H9 (cell line): Measurements from ENCODE around the gene PRR11. TPM values are rescaled to one million over a fixed set of nuclear protein-coding genes. Genes with fewer than 3 reads are reported as not detected.

Experiments used
- DNase-seq: peaks from one replicate; pipeline ENCODE4 v3.0.0-alpha.2; 2017
- H2AFZ ChIP-seq: one replicate; pipeline ENCODE4 v1.6.1; 2013; ENCODE audit warnings: mild to moderate bottlenecking, low read length, control low read depth, moderate library complexity
- H2AK5ac ChIP-seq: 2 replicates; pipeline ENCODE4 v1.6.1; 2013; ENCODE audit warnings: low read length, control low read depth, mixed read lengths; ENCODE audit not compliant: insufficient read length
- H2BK120ac ChIP-seq: one replicate; pipeline ENCODE4 v1.6.1; 2013; ENCODE audit warnings: low read depth, mild to moderate bottlenecking, low read length, control low read depth, inconsistent platforms; ENCODE audit not compliant: poor library complexity, severe bottlenecking
- H2BK12ac ChIP-seq: 2 replicates; pipeline ENCODE4 v1.6.1; 2013; ENCODE audit warnings: low read length, control low read depth, mixed read lengths, low read depth; ENCODE audit not compliant: insufficient read length
- H2BK15ac ChIP-seq: 2 replicates; pipeline ENCODE4 v1.6.1; 2013; ENCODE audit warnings: low read depth, low read length, control low read depth
- H2BK20ac ChIP-seq: one replicate; pipeline ENCODE4 v1.6.1; 2013; ENCODE audit warnings: low read depth, mild to moderate bottlenecking, low read length, control low read depth, inconsistent platforms; ENCODE audit not compliant: poor library complexity, severe bottlenecking
- H2BK5ac ChIP-seq: 2 replicates; pipeline ENCODE4 v1.6.1; 2013; ENCODE audit warnings: low read length, control low read depth, mixed read lengths; ENCODE audit not compliant: insufficient read length
- H3K14ac ChIP-seq: 2 replicates; pipeline ENCODE4 v1.6.1; 2013; ENCODE audit warnings: low read length, control low read depth; ENCODE audit not compliant: insufficient read depth
- H3K18ac ChIP-seq: 2 replicates; pipeline ENCODE4 v1.6.1; 2013; ENCODE audit warnings: low read depth, mild to moderate bottlenecking, mixed read lengths, low read length, control low read depth; ENCODE audit not compliant: insufficient read length
- H3K23ac ChIP-seq: 2 replicates; pipeline ENCODE4 v1.6.1; 2013; ENCODE audit warnings: low read length, control low read depth, mixed read lengths, low read depth; ENCODE audit not compliant: insufficient read length
- H3K23me2 ChIP-seq: 2 replicates; pipeline ENCODE4 v1.6.1; 2013; ENCODE audit warnings: low read depth, mild to moderate bottlenecking, mixed read lengths, low read length, control low read depth; ENCODE audit not compliant: insufficient read length, poor library complexity, severe bottlenecking
- H3K27ac ChIP-seq: 2 replicates; pipeline ENCODE4 v1.5.1; 2013; ENCODE audit warnings: low read length, control low read depth, mixed read lengths, low read depth; ENCODE audit not compliant: insufficient read length
- H3K27me3 ChIP-seq: 2 replicates; pipeline ENCODE4 v1.6.1; 2013; ENCODE audit warnings: low read length, control low read depth, inconsistent platforms; ENCODE audit not compliant: insufficient read depth
- H3K4ac ChIP-seq: 2 replicates; pipeline ENCODE4 v1.6.1; 2013; ENCODE audit warnings: low read depth, mild to moderate bottlenecking, control low read depth, inconsistent platforms, low read length, moderate library complexity
- H3K4me1 ChIP-seq: 2 replicates; pipeline ENCODE4 v1.6.1; 2013; ENCODE audit warnings: low read length, control low read depth, inconsistent platforms; ENCODE audit not compliant: insufficient read depth
- H3K4me2 ChIP-seq: 2 replicates; pipeline ENCODE4 v1.6.1; 2013; ENCODE audit warnings: low read length, control low read depth, mixed read lengths; ENCODE audit not compliant: insufficient read length, insufficient read depth
- H3K56ac ChIP-seq: 2 replicates; pipeline ENCODE4 v1.6.1; 2013; ENCODE audit warnings: low read depth, mild to moderate bottlenecking, mixed read lengths, low read length, control low read depth; ENCODE audit not compliant: insufficient read length
- H3K79me1 ChIP-seq: 2 replicates; pipeline ENCODE4 v1.6.1; 2013; ENCODE audit warnings: low read depth, mild to moderate bottlenecking, moderate library complexity, low read length, control low read depth, inconsistent platforms; ENCODE audit not compliant: insufficient read depth, poor library complexity, severe bottlenecking
- H3K79me2 ChIP-seq: 2 replicates; pipeline ENCODE4 v1.6.1; 2013; ENCODE audit warnings: low read length, control low read depth, inconsistent platforms; ENCODE audit not compliant: insufficient read depth
- H3K9ac ChIP-seq: 2 replicates; pipeline ENCODE4 v1.6.1; 2013; ENCODE audit warnings: low read length, control low read depth, mixed read lengths; ENCODE audit not compliant: insufficient read length; ENCODE audit errors: extremely low read depth
- H3K9me3 ChIP-seq: one replicate; pipeline ENCODE4 v1.6.1; 2013; ENCODE audit warnings: low read depth, low read length, inconsistent platforms; ENCODE audit not compliant: control insufficient read depth
- H3T11ph ChIP-seq: one replicate; pipeline ENCODE4 v1.6.1; 2013; ENCODE audit warnings: mild to moderate bottlenecking, low read length, control low read depth, inconsistent platforms
- H4K20me1 ChIP-seq: one replicate; pipeline ENCODE4 v1.6.1; 2013; ENCODE audit not compliant: control insufficient read depth, insufficient read length, insufficient read depth
- H4K5ac ChIP-seq: 2 replicates; pipeline ENCODE4 v1.6.1; 2013; ENCODE audit warnings: low read depth, mild to moderate bottlenecking, mixed read lengths, low read length, control low read depth; ENCODE audit not compliant: insufficient read length
- H4K8ac ChIP-seq: replicated peaks from 2 replicates; pipeline ENCODE4 v1.6.1; 2013; ENCODE audit warnings: low read length, control low read depth, mixed read lengths, low read depth; ENCODE audit not compliant: insufficient read length
- H4K91ac ChIP-seq: 2 replicates; pipeline ENCODE4 v1.6.1; 2013; ENCODE audit warnings: low read depth, mild to moderate bottlenecking, moderate library complexity, mixed read lengths, low read length, control low read depth; ENCODE audit not compliant: insufficient read length
- H3K27ac Mint-ChIP-seq, 3 experiments: 2 replicates in 2 of 3; 3 replicates in 1 of 3; pipeline ENCODE4 v1.8.0; 2020 to 2021; ENCODE audit warnings: mixed read lengths in 3 of 3, mild to moderate bottlenecking in 1 of 3, moderate library complexity in 1 of 3
- H3K27me3 Mint-ChIP-seq: 2 replicates; pipeline ENCODE4 v1.8.0; 2021; ENCODE audit warnings: low read depth, mild to moderate bottlenecking, moderate library complexity, mixed read lengths
- H3K36me3 Mint-ChIP-seq, 3 experiments: 2 replicates in 2 of 3; 3 replicates in 1 of 3; pipeline ENCODE4 v1.8.0; 2020 to 2021; ENCODE audit warnings: low read depth in 3 of 3, mixed read lengths in 3 of 3; ENCODE audit not compliant: insufficient read depth in 1 of 3
- H3K4me1 Mint-ChIP-seq, 2 experiments: 2 replicates each; pipeline ENCODE4 v1.8.0; 2020; ENCODE audit warnings: mixed read lengths in 2 of 2
- H3K4me3 Mint-ChIP-seq, 2 experiments: 2 replicates in 1 of 2; 3 replicates in 1 of 2; pipeline ENCODE4 v1.8.0; 2020 to 2021; ENCODE audit warnings: mild to moderate bottlenecking in 2 of 2, mixed read lengths in 2 of 2, moderate library complexity in 1 of 2
- H3K9me3 Mint-ChIP-seq, 2 experiments: 2 replicates in 1 of 2; 3 replicates in 1 of 2; pipeline ENCODE4 v1.8.0; 2020; ENCODE audit warnings: mild to moderate bottlenecking in 2 of 2, mixed read lengths in 2 of 2, moderate library complexity in 1 of 2
- CTCF ChIP-seq: fragments of 200-600 bp; sonication (generic); conservative IDR thresholded peaks from 3 replicates; pipeline ENCODE4 v1.8.0; 2021; ENCODE audit warnings: antibody characterized with exemption, mild to moderate bottlenecking
- whole genome bisulfite sequencing: extraction: QIAGEN DNeasy Blood & Tissue Kit; methylation state at CpG from one replicate; pipeline ENCODE4 v1.1.7; 2013; ENCODE audit warnings: missing lambda C conversion rate, low lambda C conversion rate, mixed read lengths; ENCODE audit not compliant: insufficient read length; ENCODE audit errors: extremely low coverage; 5-methylcytosine and 5-hydroxymethylcytosine counted together
- total RNA-seq: library from RNA; stranded (reverse); gene quantifications from 2 replicates; pipeline ENCODE4 v1.2.1, GENCODE V29; 2021

PRR11 gene
- total RNA-seq, 1 experiment from 2014 or later: 70.7 TPM

GRCh38 chr17:59181481-59181880 lies 25.9 kb downstream of the PRR11 start:
- no peaks in the 10 kb centered on the region for H3K4me1 ChIP-seq
- H3K56ac ChIP-seq: no peak overlapping the region
- TF ChIP-seq CTCF: no peak
- H3K4ac ChIP-seq: no peak overlapping the region
- H3K9ac ChIP-seq: no peak overlapping the region
- no peak overlapping the region for H2BK15ac ChIP-seq
- no peaks in the 10 kb centered on the region for H3K27me3 Mint-ChIP-seq
- H3K27me3 ChIP-seq: no peaks in the 10 kb centered on the region
- no peak overlapping the region for H3K18ac ChIP-seq
- H2AK5ac ChIP-seq: no peak overlapping the region
- no peaks in the 10 kb centered on the region for H4K20me1 ChIP-seq
- no peak overlapping the region for H4K5ac ChIP-seq
- WGBS: no CpG with 5 or more reads among the region's 9 CpGs
- H4K91ac ChIP-seq: no peak overlapping the region
- no peak overlapping the region for H2BK120ac ChIP-seq
- H3K14ac ChIP-seq: no peak overlapping the region
- H2BK5ac ChIP-seq: no peak overlapping the region
- H3K4me3 Mint-ChIP-seq: no peak overlapping the region
- H3K9me3 ChIP-seq: no peaks in the 10 kb centered on the region
- no peak overlapping the region for H2BK12ac ChIP-seq
- no peak overlapping the region for H3K23ac ChIP-seq
- H4K8ac ChIP-seq: no peak overlapping the region
- H3K36me3 Mint-ChIP-seq: peaks cover 29 to 54% (median 48%) of the 10 kb centered on the region in 3 experiments
- H2BK20ac ChIP-seq: no peak overlapping the region
- H2AFZ ChIP-seq: no peak overlapping the region
- H3K4me2 ChIP-seq: no peak overlapping the region
- no peaks in the 10 kb centered on the region; the same call in 1 of the 2 replicates for H3K79me2 ChIP-seq
- peaks cover 2% of the 10 kb centered on the region for H3K79me1 ChIP-seq
- H3K9me3 Mint-ChIP-seq: no peaks in the 10 kb centered on the region
- H3K27ac Mint-ChIP-seq: peak overlapping the region in 1 of 3 experiments; percentile 47; a peak in 1 of 7 replicates
- DNase-seq: no peak
- H3K27ac ChIP-seq: no peak overlapping the region
- H3T11ph ChIP-seq: no peak overlapping the region
- 0 out of 4 replicates have a peak, but pooled peaks cover 0 to 6% of the 10 kb centered on the region in 2 experiments for H3K4me1 Mint-ChIP-seq
- no peaks in the 10 kb centered on the region for H3K23me2 ChIP-seq
